K562 (cell line): ENCODE results near the gene KLRD1.

Experiments
- ARID4B ChIP-seq: sonication (generic); formaldehyde crosslinking; IDR thresholded peaks from 2 replicates; pipeline ENCODE4 v1.8.0; 2022; ENCODE audit warnings: mild to moderate bottlenecking, missing genetic modification reagents
- EP300 ChIP-seq: IDR thresholded peaks from 2 replicates; pipeline ENCODE4 v1.6.1; 2012; ENCODE audit warnings: low read length, improper control_type of control experiment
- ESRRA ChIP-seq: fragments of 450-650 bp; IDR thresholded peaks from 2 replicates; pipeline ENCODE4 v1.6.1; 2014; ENCODE audit warnings: low read depth, mild to moderate bottlenecking, moderate library complexity, borderline replicate concordance
- ZBTB5 ChIP-seq: fragments of 450-650 bp; IDR thresholded peaks from 2 replicates; pipeline ENCODE4 v1.6.1; 2017; ENCODE audit warnings: antibody characterized with exemption

GRCh38 chr12:10369557-10370415 is 62.1 kb downstream of the KLRD1 start:
- TF ChIP-seq EP300 (no peak), ZBTB5 (no peak), ARID4B (no peak), ESRRA (no peak)
